RWPE2 (cell line): Measurements from ENCODE around the gene ANXA2.
A peak's percentile ranks its signal among the peaks of the same experiment; 100 is the strongest.
"Not testable (repeated sequence)": the region's sequence is repeated elsewhere in the genome, so short reads cannot be mapped to it uniquely, and the experiment has no call there.

Experiments used
- ATAC-seq: fragments of 200-7000 bp; cut with Tn5 transposase; 3 replicates; pipeline ENCODE4 v1.9.1; 2021; ENCODE audit warnings: low read depth
- DNase-seq: peaks from one replicate; pipeline ENCODE4 v3.0.0-alpha.2; 2020; ENCODE audit warnings: low spot score
- H3K27ac ChIP-seq: fragments of 450-650 bp; 2 replicates; pipeline ENCODE4 v1.5.1; 2017; ENCODE audit warnings: mild to moderate bottlenecking; ENCODE audit not compliant: poor library complexity, severe bottlenecking
- H3K27me3 ChIP-seq: fragments of 250-450 bp; sonication (Bioruptor Pico); 2 replicates; pipeline ENCODE4 v1.5.1; 2021; ENCODE audit warnings: mild to moderate bottlenecking, moderate library complexity; ENCODE audit not compliant: insufficient read depth, poor library complexity, severe bottlenecking
- H3K36me3 ChIP-seq: fragments of 250-450 bp; sonication (Bioruptor Pico); 2 replicates; pipeline ENCODE4 v1.5.1; 2020; ENCODE audit warnings: low read depth, mild to moderate bottlenecking, moderate library complexity
- H3K4me1 ChIP-seq: fragments of 250-450 bp; sonication (Bioruptor Pico); 2 replicates; pipeline ENCODE4 v1.5.1; 2021; ENCODE audit warnings: mild to moderate bottlenecking, moderate library complexity; ENCODE audit not compliant: insufficient read depth, poor library complexity, severe bottlenecking
- H3K4me3 ChIP-seq: fragments of 250-450 bp; sonication (Bioruptor Pico); 2 replicates; pipeline ENCODE4 v1.5.1; 2021; ENCODE audit warnings: mild to moderate bottlenecking, moderate library complexity; ENCODE audit not compliant: severe bottlenecking
- H3K9me3 ChIP-seq: fragments of 250-450 bp; sonication (Bioruptor Pico); 2 replicates; pipeline ENCODE4 v1.5.1; 2021; ENCODE audit warnings: mild to moderate bottlenecking, moderate library complexity; ENCODE audit not compliant: severe bottlenecking
- TF ChIP-seq, protein P1 (sequence below): fragments of 450-650 bp; IDR thresholded peaks from one replicate; pipeline ENCODE4 v1.5.1; 2017; ENCODE audit warnings: mild to moderate bottlenecking, moderate library complexity; ENCODE audit not compliant: poor library complexity, severe bottlenecking

ANXA2 gene

DNA sequence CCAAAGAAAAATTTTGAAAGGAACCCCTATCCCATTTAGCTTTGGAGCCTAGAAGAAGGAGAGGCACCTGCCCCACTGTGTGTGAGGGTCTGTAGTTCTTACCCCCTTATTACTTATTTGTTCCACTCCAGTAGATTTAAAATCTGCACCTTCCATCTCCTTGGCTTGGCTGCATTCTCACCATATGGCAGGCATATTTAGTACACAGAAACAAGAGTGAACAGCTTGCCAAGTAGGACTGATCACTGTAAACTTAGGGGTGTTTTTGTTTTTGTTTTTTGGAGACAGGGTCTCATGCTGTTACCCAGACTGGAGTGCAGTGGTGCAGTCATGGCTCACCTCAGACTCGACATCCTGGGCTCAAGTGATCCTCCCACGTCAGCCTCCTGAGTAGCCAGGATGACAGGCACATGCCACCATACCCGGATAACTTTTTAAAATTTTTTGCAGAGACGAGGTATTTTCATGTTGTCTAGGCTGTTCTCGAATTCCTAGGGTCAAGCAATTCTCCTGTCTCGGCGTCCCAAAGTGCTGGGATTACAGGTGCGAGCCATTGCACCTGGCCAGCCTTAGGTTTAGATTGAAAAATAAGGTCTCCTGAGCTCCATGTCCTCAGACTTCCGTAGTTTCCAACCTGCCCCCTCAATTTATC, 14.1 kb upstream of the ANXA2 start:
- Histone ChIP-seq H3K27ac (peak overlapping the region; percentile 5), H3K4me1 (peaks cover 42% of the 10 kb centered on the region), H3K36me3 (no peaks in the 10 kb centered on the region), H3K27me3 (no peaks in the 10 kb centered on the region), H3K9me3 (no peaks in the 10 kb centered on the region), H3K4me3 (no peak overlapping the region)
- TF ChIP-seq, protein P1, sequence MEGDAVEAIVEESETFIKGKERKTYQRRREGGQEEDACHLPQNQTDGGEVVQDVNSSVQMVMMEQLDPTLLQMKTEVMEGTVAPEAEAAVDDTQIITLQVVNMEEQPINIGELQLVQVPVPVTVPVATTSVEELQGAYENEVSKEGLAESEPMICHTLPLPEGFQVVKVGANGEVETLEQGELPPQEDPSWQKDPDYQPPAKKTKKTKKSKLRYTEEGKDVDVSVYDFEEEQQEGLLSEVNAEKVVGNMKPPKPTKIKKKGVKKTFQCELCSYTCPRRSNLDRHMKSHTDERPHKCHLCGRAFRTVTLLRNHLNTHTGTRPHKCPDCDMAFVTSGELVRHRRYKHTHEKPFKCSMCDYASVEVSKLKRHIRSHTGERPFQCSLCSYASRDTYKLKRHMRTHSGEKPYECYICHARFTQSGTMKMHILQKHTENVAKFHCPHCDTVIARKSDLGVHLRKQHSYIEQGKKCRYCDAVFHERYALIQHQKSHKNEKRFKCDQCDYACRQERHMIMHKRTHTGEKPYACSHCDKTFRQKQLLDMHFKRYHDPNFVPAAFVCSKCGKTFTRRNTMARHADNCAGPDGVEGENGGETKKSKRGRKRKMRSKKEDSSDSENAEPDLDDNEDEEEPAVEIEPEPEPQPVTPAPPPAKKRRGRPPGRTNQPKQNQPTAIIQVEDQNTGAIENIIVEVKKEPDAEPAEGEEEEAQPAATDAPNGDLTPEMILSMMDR = no peak
- DNase-seq (no peak), ATAC-seq (no peak)

DNA sequence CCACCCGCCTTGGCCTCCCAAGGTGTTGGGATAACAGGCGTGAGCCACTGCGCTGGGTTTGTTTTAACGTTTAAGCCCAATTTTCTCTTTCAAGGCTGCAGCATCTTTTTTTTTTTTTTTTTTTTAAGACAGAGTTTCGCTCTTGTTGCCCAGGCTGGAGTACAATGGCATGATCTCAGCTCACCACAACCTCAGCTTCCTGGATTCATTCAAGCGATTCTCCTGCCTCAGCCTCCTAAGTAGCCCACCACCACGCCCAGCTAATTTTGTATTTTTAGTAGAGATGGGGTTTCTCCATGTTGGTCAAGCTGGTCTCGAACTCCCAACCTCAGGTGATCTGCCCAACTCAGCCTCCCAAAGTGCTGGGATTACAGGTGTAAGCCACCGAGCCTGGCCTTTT, 12.6 kb upstream of the ANXA2 start:
- not testable (repeated sequence) for H3K36me3 ChIP-seq, ATAC-seq, H3K4me3 ChIP-seq, DNase-seq, H3K9me3 ChIP-seq, H3K27me3 ChIP-seq
- H3K4me1 ChIP-seq = peaks cover 55% of the 10 kb centered on the region
- peak overlapping the region; percentile 99 for H3K27ac ChIP-seq

DNA sequence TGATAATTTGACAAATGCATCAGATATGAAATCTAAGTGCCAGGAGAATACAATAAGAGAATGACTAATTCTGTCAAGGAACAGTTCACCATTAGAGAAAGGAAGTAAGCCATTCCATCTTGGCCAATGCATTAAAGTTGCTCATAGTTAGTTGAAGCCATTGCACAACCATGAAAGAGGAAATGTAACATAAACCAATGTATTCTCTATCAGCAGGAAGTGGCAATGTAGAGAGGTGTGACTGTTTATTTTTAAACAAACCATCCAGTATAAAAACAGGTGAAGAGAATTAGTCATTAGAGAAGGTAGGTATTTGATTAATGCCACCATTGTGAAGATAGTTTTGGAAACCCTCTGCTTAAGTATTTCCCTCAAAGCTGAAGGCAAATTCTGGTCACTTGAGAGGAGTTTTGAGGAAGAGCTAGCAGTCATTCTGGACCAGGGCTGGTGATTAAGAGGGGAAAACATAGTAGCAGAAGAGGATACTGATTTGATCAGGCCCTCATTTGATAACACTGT, 10.7 kb upstream of the ANXA2 start:
- H3K36me3 ChIP-seq = no peaks in the 10 kb centered on the region
- ATAC-seq = peak; percentile 80
- peak overlapping the region; percentile 99 for H3K27ac ChIP-seq

DNA sequence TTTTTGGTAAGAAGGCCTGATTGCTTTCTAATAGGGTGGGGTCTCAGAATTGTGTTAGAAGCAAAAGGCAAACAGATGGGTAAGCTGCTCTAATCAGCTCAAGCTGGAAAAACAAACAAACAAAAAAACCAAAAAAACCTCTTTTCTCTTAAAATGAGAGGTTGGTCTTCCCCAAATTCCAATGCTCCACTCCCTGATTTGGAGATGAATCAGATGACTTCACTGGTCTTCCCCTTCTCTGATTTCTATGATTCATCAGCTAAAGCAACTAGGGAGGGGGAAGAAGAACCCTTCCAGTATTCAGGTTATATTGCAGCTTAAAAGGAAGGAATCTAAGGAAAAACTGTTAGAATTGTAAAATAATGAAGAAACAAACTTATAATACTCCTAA, 9.6 kb upstream of the ANXA2 start:
- H3K4me1 ChIP-seq = peaks cover 51% of the 10 kb centered on the region
- H3K9me3 ChIP-seq = no peaks in the 10 kb centered on the region
- no peak overlapping the region for H3K4me3 ChIP-seq
- DNase-seq (no peak), ATAC-seq (peak; percentile 68)
- TF ChIP-seq, protein P1 = no peak
- peak overlapping the region; percentile 99 for H3K27ac ChIP-seq
- H3K36me3 ChIP-seq = no peaks in the 10 kb centered on the region
- no peaks in the 10 kb centered on the region for H3K27me3 ChIP-seq

More for the DNA sequence above, 10.7 kb upstream of the ANXA2 start:
- H3K4me1 ChIP-seq = peaks cover 47% of the 10 kb centered on the region
- H3K27me3 ChIP-seq = no peaks in the 10 kb centered on the region
- TF ChIP-seq, protein P1 = no peak
- no peak overlapping the region for H3K4me3 ChIP-seq
- no peak for DNase-seq
- H3K9me3 ChIP-seq = no peaks in the 10 kb centered on the region

DNA sequence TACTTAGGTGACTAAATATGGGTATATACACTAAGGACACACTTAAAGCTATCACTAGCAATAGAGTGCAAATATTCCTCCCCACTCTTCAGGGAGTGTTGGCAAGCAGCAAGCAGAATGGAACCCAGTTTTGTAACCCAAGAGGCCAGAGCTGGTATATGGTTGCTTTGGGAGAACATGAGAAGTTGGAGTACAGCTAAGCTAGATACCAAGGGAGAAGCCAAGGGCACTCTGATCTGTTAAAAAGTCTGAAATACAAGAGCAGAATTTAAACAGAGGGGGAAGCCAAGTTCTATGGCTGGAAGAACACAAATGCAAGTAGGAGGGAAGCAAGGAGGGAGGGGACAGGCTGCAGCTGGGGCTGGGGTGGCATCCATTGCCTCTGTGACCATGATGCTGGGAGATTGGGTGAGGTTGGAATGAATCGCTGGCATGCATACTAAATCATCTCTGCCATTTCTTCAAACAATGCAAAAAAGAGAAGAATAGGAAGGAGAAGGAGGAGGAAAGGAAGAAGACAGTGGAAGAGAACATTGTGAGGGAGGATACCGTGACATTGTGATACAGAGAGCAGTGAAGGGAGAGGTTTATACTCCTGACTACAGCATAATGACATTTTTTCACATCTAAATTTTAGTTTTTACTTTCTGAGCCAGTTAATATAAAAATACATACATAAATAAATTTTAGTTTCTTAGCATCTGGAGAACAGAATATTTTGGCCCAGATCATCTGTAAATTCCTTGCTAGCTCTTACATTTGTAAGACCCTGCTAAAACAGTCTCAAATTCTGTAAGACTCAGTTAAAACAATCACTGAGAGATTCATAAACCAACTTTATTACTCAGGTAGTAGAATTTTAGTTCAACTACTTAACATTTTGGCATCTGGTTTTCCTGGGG, 9.0 kb upstream of the ANXA2 start:
- H3K36me3 ChIP-seq = no peaks in the 10 kb centered on the region
- DNase-seq (no peak), ATAC-seq (no peak)
- H3K4me1 ChIP-seq = peaks cover 55% of the 10 kb centered on the region
- peak overlapping the region; percentile 99 for H3K27ac ChIP-seq
- TF ChIP-seq, protein P1 = no peak
- no peaks in the 10 kb centered on the region for H3K27me3 ChIP-seq
- H3K4me3 ChIP-seq = no peak overlapping the region
- no peaks in the 10 kb centered on the region for H3K9me3 ChIP-seq
